Breast epithelium (tissue), 3 donors: Measurements from ENCODE around the gene ARL4C.

Experiments
- POLR2A ChIP-seq: fragments of 450-650 bp; IDR thresholded peaks from one replicate; pipeline ENCODE4 v1.6.1; 2016; ENCODE audit warnings: antibody characterized with exemption, mild to moderate bottlenecking, moderate library complexity
- POLR2AphosphoS5 ChIP-seq, 3 donors: sonication (generic); formaldehyde crosslinking; IDR thresholded peaks; one replicate each; pipeline ENCODE4 v1.6.1; 2017; ENCODE audit warnings: antibody characterized with exemption in 3 of 3
- TF ChIP-seq, protein P1 (sequence below), 3 donors: fragments of 450-650 bp; IDR thresholded peaks; one replicate each; pipeline ENCODE4 v1.5.1; 2016 to 2017; ENCODE audit warnings: antibody characterized with exemption in 3 of 3, mild to moderate bottlenecking in 3 of 3, moderate library complexity in 3 of 3

DNA sequence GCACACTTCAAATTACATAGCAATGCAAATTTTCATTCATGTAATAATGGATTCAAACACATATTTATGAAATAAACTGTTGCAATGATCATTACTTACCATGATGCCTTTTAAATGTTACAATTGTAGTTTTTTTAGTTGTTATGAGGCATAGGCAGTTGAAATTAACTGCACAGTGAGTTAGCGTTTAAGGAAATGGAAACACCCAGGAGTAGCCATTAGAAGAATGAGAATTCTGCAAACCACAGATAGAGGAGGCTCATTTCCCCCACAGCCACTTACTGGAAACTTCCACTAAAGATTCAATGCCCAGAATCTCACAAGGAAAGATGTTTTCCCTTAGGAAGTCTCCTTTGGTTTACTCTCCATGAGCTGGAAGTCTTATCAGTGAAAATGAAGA lies 8.4 kb downstream of the ARL4C start:
- TF ChIP-seq POLR2A = no peak
- TF ChIP-seq, protein P1, sequence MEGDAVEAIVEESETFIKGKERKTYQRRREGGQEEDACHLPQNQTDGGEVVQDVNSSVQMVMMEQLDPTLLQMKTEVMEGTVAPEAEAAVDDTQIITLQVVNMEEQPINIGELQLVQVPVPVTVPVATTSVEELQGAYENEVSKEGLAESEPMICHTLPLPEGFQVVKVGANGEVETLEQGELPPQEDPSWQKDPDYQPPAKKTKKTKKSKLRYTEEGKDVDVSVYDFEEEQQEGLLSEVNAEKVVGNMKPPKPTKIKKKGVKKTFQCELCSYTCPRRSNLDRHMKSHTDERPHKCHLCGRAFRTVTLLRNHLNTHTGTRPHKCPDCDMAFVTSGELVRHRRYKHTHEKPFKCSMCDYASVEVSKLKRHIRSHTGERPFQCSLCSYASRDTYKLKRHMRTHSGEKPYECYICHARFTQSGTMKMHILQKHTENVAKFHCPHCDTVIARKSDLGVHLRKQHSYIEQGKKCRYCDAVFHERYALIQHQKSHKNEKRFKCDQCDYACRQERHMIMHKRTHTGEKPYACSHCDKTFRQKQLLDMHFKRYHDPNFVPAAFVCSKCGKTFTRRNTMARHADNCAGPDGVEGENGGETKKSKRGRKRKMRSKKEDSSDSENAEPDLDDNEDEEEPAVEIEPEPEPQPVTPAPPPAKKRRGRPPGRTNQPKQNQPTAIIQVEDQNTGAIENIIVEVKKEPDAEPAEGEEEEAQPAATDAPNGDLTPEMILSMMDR (IDR thresholded peaks at IDR 0.05) = no peak
- TF ChIP-seq POLR2AphosphoS5 (IDR thresholded peaks at IDR 0.05) = no peak
